MM.1S (cell line): ENCODE data around the gene VAV3.

Experiments
- EZH2 ChIP-seq: fragments of 300-600 bp; sonication (generic); optimal IDR thresholded peaks from 2 replicates; pipeline ENCODE3; 2017; ENCODE audit warnings: low read depth, mild to moderate bottlenecking, antibody characterized with exemption, low read length, mixed read lengths
- EZH2phosphoT487 ChIP-seq: fragments of 300-600 bp; sonication (generic); IDR thresholded peaks from 2 replicates; pipeline ENCODE4 v1.6.1; 2018; ENCODE audit warnings: antibody characterized with exemption, low read length
- TF ChIP-seq, protein P1 (sequence below): fragments of 300-600 bp; sonication (generic); IDR thresholded peaks from 2 replicates; pipeline ENCODE4 v1.5.1; 2016; ENCODE audit warnings: antibody characterized with exemption, low read length, mixed read lengths

DNA sequence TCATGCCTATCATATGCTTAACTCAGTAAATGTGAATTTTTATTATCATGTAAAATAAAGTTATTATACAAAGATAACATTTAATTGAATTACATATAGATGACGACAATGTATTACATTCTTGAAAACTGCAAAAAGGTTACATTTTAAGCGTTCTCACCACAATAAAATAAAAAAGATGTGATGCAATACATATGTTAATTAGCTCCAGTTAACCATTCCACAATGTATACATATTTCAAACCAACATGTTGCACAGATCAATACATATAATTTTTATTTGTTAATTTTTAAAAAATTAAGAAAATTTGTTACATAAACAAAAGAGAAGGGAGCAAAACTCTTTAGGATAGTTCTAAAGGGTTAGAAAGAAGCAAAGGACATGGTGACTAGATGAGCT, 183.7 kb downstream of the VAV3 start:
- TF ChIP-seq, protein P1, sequence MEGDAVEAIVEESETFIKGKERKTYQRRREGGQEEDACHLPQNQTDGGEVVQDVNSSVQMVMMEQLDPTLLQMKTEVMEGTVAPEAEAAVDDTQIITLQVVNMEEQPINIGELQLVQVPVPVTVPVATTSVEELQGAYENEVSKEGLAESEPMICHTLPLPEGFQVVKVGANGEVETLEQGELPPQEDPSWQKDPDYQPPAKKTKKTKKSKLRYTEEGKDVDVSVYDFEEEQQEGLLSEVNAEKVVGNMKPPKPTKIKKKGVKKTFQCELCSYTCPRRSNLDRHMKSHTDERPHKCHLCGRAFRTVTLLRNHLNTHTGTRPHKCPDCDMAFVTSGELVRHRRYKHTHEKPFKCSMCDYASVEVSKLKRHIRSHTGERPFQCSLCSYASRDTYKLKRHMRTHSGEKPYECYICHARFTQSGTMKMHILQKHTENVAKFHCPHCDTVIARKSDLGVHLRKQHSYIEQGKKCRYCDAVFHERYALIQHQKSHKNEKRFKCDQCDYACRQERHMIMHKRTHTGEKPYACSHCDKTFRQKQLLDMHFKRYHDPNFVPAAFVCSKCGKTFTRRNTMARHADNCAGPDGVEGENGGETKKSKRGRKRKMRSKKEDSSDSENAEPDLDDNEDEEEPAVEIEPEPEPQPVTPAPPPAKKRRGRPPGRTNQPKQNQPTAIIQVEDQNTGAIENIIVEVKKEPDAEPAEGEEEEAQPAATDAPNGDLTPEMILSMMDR = no peak
- no peak for TF ChIP-seq EZH2
- TF ChIP-seq EZH2phosphoT487 = no peak
